GM11168 (cell line): ENCODE data around the gene CAP1.

Experiments used
- in situ Hi-C: fragments of 300-500 bp; cut with MboI; formaldehyde crosslinking; loops from one replicate; pipeline ENCODE4 v1.12.0; 2022; ENCODE audit warnings: low sequenced_read_pairs; ENCODE audit not compliant: unreplicated experiment

Gene CAP1

GRCh38 chr1:40092706-40093639 lies 52.4 kb downstream of the CAP1 start:
- in situ Hi-C loops: loop anchor here (10.0 kb wide), 1 partner anchor 242 kb away; no protein-coding TSS in a partner anchor

GRCh38 chr1:40094466-40095110 lies 54.1 kb downstream of the CAP1 start:
- in situ Hi-C loops: loop anchor here (10.0 kb wide), 1 partner anchor 240 kb away; no protein-coding TSS in a partner anchor

- in situ Hi-C loops: loop anchor here (10.0 kb wide), 1 partner anchor 239 kb away; no protein-coding TSS in a partner anchor
Observed at GRCh38 chr1:40095806-40096205, 55.3 kb downstream of the CAP1 start.

- in situ Hi-C loops: loop anchor here (10.0 kb wide), 1 partner anchor 238 kb away; no protein-coding TSS in a partner anchor
Observed at GRCh38 chr1:40096646-40096976, 56.1 kb downstream of the CAP1 start.

- in situ Hi-C loops: loop anchor here (10.0 kb wide), 1 partner anchor 238 kb away; no protein-coding TSS in a partner anchor
Observed at GRCh38 chr1:40096977-40097782, 56.7 kb downstream of the CAP1 start, which contains the start of gene PPT1. TSS of gene PPT1 (minus strand) at chr1:40097252. CDS start at chr1:40097238, 14 bp downstream.

- in situ Hi-C loops: no loop called here
Observed at GRCh38 chr1:40102038-40102437, 61.5 kb downstream of the CAP1 start.

- in situ Hi-C loops: no loop called here
Observed at GRCh38 chr1:40102896-40103295, 62.4 kb downstream of the CAP1 start.

GRCh38 chr1:40105028-40105427 lies 64.5 kb downstream of the CAP1 start:
- in situ Hi-C loops: no loop called here

- in situ Hi-C loops: no loop called here
Observed at GRCh38 chr1:40107290-40107959, 66.9 kb downstream of the CAP1 start.

- in situ Hi-C loops: no loop called here
Observed at GRCh38 chr1:40110389-40110788, 69.9 kb downstream of the CAP1 start.

GRCh38 chr1:40114400-40114799 lies 73.9 kb downstream of the CAP1 start:
- in situ Hi-C loops: no loop called here

GRCh38 chr1:40120128-40120527 lies 79.6 kb downstream of the CAP1 start:
- in situ Hi-C loops: no loop called here
